SKM-1 treated with dmso at 0.1 percent for 144 hours (cell line): ENCODE data around the gene SPATA3.

Experiments used
- DNase-seq: peaks from one replicate; lab custom pipeline; 2025; ENCODE audit not compliant: unreplicated experiment; lab: John Stamatoyannopoulos, UW

SPATA3 gene

DNA sequence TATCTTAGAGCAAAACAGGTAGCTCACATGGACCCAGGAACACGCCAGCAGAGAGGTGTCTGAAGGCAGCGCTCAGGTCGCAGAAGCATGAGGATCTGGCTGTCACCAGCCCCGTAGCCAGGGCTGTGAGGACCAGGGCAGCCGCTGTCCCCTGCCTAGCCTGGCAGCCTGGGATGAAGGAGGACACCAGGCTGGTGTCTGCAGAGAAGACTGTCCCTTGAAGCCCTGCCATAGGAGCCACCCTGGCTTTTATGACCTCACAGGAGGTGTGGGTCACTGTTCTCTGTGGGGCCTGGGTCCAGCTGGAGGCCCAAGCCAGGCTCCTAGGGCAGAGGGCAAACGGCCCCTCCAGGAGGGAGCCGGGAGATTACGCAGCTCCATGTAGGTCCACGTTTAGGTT is at the start of gene SPATA3:
Gene SPATA3, plus strand, starts transcription at position 301 of the 400 bp plus-strand sequence. CDS start 113 bp downstream, outside the sequence.
- DNase-seq = no peak

- DNase-seq = no peak
Observed at GRCh38 chr2:230946429-230947234, 49.3 kb upstream of the SPATA3 start.

DNA sequence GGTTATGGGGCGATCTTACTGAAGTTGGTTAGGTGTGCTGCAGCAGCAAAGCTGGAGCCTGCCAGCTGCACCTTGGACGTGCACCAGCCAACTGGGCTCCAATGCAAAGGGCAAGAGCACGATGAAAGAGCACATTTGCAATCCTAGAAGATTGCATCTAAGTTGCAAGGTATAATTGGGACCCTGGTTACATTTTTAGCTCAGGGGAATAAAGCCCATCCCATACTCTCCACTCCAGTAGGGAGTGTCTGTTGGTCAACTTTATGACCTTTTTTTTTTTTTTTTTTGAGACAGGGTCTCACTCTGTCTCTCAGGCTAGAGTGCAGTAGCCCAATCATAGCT is 48.7 kb upstream of the SPATA3 start:
- no peak for DNase-seq

DNA sequence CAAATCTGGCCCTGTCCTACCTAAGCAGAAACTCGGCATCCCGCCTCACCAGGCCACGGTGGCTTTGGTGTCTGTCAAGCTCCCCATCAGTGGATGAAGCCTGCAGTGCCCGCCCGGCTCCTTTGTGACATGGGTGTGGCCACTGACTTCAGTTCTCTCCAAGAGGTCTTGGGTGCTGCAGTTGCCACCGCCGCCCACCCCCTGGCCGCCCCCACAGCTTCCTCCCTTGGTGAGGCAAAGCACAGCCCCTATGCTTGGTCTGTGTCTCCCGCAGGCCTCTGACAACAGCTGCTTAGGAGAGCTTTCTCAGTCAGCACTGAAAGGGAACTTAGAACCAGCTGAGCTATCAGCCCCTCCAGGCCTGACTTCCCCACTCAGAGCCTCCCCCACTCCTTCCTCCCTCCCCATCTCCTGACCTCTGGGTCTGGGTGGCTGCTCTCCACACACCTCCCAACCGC is 48.0 kb upstream of the SPATA3 start:
- no peak for DNase-seq

DNA sequence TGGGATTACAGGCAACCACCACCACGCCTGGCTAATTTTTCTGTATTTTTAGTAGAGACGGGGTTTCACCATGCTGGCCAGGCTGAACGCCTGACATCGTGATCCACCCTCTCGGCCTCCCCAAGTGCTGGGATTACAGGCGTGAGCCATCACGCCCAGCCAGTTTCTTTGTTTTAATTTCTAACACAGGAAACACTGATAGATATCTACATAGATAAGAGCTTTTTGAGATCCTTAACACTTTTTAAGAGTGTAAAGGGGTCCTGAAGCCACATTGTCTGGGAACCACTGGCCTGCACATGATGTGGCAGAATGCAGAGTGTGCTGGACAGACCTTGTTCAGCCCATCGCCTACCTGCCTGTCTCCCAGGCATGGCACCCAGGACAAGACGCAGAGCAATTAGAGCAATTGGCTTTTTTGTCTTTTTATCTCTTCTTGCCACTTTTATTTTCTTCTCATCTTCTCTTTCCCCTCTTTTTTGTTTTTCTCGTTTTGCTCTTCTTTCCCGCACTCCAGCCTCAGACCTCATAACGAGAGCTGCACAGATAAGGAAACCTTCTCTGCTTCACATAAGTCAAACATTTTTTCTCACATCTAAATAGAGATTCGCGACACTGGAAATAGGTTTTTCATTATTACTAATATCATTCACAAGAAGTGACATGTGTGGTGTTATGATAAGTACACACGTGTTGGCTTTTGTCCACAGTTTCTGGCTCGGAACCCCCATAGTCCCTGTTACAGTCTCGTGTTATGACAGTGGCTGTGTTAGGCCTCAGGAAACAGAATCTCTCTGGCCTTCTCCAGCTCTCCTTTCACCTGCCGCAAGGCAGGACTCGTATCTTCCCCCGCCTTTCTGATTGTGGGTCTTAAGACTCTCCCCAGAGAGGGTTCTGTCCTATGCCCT is 45.7 kb upstream of the SPATA3 start:
- no peak for DNase-seq

- no peak for DNase-seq
Observed at GRCh38 chr2:230950874-230951339, 45.0 kb upstream of the SPATA3 start.

GRCh38 chr2:230951396-230951795 is 44.5 kb upstream of the SPATA3 start:
- no peak for DNase-seq

GRCh38 chr2:230952226-230952956 is 43.5 kb upstream of the SPATA3 start:
- no peak for DNase-seq

DNA sequence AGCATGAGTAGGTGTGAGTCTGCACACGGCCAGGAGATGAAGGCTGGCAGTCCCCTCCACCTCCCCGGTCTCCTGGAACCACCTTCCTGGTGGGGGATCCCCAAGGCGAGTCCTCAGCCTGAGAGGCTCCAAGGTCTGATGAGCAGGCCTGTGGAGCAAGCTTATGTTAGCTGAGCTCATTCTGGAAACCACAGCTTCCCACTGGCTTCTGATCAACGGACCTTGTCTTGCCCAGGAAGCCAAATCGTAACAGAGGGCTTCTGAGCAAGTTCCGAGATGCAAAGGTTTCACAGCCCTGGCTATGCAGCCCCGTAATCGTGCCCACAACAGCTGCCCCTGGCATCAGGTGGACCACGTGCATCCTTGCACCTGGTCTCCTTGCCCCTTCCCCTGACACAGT is 42.1 kb upstream of the SPATA3 start:
- DNase-seq = no peak

DNA sequence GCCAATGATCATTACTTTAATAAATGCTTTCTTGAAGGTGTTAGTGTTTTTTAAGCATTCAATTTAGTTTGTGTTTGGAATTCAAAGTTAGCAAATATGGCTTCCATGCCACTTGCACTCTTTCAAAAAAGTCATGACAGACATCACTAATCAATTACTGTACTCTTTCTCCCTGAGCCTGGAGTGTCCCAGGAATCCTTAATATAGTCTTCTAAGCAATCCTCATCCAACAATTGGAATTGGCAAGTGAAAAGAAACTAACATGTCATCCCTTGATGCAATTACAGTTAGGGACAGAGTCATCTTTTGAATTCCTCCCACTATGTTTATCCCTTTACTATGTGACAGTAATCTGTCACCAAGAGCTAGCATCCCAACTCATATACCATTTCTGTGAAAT is 41.2 kb upstream of the SPATA3 start:
- DNase-seq = no peak

- DNase-seq = no peak
Observed at GRCh38 chr2:230955163-230955737, 40.7 kb upstream of the SPATA3 start.

DNA sequence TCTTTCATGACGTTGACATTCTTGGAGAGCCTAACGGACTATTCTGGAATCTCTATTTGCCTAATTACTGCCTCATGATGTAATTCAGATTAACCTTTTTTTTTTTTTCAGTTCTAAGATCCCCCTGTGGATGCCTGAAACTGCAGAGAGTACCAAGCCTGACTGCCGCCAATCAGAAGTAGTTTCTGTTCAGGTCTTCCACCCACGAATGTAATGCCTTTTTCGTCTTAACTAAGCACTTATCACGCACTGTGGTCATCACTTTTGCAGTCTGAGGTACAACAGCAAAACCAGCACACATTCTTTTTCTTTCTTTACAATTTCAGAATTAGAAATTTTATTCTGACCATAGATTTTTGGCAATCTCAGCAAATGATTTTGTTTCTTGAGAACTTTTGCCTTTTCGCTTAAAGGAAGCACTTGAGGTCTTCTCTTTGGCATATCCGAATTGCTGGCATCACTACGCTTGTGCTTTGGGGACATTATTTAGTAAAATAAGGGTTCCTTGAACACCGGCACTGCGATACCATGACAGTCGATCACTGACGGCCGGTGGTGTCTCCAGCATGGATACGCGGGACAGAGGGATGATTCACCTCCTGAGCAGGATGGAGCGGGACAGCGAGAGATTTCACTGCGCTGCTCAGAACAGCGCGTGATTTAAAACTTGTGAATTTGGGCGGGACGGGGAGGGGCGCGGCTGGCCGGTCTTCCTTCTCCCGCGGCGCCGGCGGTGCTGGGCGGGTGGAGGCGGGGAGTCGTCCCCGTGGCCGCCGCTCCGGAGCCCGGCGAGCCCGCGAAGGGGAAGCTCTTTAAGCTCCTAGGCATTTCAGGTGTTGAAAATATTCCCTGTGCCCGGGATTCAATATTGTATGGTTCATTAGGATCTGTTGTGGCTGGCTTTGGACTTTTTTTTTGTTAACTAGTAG is 38.8 kb upstream of the SPATA3 start:
- no peak for DNase-seq

- no peak for DNase-seq
Observed at GRCh38 chr2:230957756-230958391, 38.0 kb upstream of the SPATA3 start.

DNA sequence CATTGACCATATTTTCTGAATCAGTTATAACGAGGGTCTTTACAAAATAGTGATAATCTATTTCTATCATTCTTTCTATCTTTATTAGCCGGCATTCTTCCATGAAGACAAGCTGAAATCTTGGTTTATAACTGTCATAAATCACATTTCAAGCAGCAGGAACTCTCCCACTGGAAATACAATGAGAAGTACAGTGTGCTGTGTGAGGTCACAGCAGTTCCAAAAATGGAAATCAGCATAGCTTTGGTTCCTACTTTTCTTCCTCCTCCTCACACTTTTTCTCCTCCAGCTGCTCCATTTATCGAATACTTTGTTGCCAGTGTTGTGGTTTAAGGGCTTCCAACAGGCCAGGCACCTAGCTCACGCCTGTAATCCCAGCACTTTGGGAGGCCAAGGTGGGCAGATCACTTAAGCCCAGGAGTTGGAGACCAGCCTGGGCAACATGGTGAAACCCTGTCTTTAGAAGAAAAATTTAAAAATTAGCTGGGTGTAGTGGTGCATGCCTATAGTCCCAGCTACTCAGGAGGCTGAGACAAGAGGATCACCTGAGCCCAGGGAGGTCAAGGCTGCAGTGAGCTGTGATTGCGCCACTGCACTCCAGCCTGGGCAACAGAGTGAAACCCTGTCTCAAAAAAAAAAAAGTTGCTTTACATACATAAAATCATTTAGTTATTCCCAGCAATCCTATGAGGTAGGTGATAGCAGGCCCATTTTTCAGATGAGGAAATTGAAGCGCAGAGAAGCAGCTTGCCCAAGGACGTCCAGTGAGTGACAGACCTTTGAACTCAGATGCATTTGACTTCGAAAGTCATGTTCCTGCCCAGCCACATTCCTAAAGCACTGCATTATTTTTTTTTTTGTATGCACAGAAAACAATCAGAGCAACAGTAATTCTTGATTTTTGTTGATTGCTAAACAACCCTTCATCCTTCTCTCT is 36.8 kb upstream of the SPATA3 start:
- DNase-seq = no peak

- no peak for DNase-seq
Observed at GRCh38 chr2:230960026-230960425, 35.9 kb upstream of the SPATA3 start.

DNA sequence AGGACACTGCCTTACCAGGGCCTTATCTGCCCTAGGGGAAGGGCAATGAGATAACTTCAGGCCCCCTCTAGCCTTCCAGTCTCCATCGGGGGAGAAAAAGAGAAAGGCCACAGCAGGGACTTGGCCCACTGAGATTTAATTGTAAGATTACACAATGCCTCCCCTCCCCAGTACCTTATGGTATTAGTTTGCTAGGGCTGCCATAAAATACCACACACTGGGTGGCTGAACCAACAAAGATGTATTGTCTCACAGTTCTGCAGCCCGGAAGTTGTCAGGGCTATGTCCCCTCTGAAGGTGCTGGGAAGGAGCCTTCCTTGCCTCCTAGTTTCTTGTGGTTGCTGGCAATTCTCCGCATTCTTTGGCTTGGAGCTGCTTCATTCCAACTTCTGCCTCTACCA is 34.8 kb upstream of the SPATA3 start:
- DNase-seq = no peak

- DNase-seq = no peak
Observed at GRCh38 chr2:230964136-230964730, 31.7 kb upstream of the SPATA3 start.

- DNase-seq = no peak
Observed at GRCh38 chr2:230967113-230967512, 28.8 kb upstream of the SPATA3 start.
